Lung (tissue), 16 donors: ENCODE data around the gene RBP5. TPM values are rescaled to one million over a fixed set of nuclear protein-coding genes. Genes with fewer than 3 reads are reported as not detected.

ENCODE experiments used
- ATAC-seq: fragments of 200-7000 bp; cut with Tn5 transposase; one replicate; pipeline ENCODE4 v1.9.1; 2020; ENCODE audit warnings: moderate number of reproducible peaks; ENCODE audit not compliant: insufficient read depth, low FRiP score
- DNase-seq, 3 donors: peaks; one replicate each; pipeline ENCODE4 v3.0.0-alpha.2; 2013 to 2017
- H3K27ac ChIP-seq, 2 donors: one replicate each; pipeline ENCODE4 v1.5.1; 2013; ENCODE audit warnings: mild to moderate bottlenecking in 2 of 2, moderate library complexity in 2 of 2, control low read depth in 1 of 2, inconsistent platforms in 1 of 2, low read depth in 1 of 2, low read length in 1 of 2
- H3K27me3 ChIP-seq, 3 donors: one replicate each; pipeline ENCODE4 v1.5.1; 2013; ENCODE audit warnings: low read length in 2 of 3; ENCODE audit not compliant: control insufficient read depth in 3 of 3, insufficient read depth in 3 of 3
- H3K36me3 ChIP-seq, 4 donors: one replicate each; pipeline ENCODE4 v1.5.1; 2013; ENCODE audit warnings: low read length in 4 of 4, mild to moderate bottlenecking in 1 of 4, moderate library complexity in 1 of 4; ENCODE audit not compliant: control insufficient read depth in 4 of 4, insufficient read depth in 4 of 4
- H3K4me1 ChIP-seq, 5 donors: one replicate each; pipeline ENCODE4 v1.5.1; 2013; ENCODE audit warnings: low read length in 5 of 5, mild to moderate bottlenecking in 2 of 5, moderate library complexity in 1 of 5; ENCODE audit not compliant: control insufficient read depth in 5 of 5, insufficient read depth in 5 of 5
- H3K4me3 ChIP-seq: one replicate; pipeline ENCODE4 v1.5.1; 2013; ENCODE audit warnings: mild to moderate bottlenecking, control low read depth, moderate library complexity
- H3K9ac ChIP-seq, 2 donors: one replicate each; pipeline ENCODE4 v1.5.1; 2013; ENCODE audit warnings: low read length in 2 of 2, control low read depth in 1 of 2; ENCODE audit not compliant: insufficient read depth in 1 of 2
- H3K9me3 ChIP-seq, 4 donors: one replicate each; pipeline ENCODE4 v1.5.1; 2013; ENCODE audit warnings: low read length in 3 of 4, mild to moderate bottlenecking in 1 of 4, moderate library complexity in 1 of 4; ENCODE audit not compliant: control insufficient read depth in 4 of 4, insufficient read depth in 3 of 4
- CTCF ChIP-seq: IDR thresholded peaks from 2 replicates; pipeline ENCODE4 v1.5.1; 2012; ENCODE audit warnings: mild to moderate bottlenecking; ENCODE audit errors: control extremely low read depth, extremely low read depth
- WGBS, 2 donors: extraction: QIAGEN DNeasy Blood & Tissue Kit; methylation state at CpG; one replicate each; pipeline ENCODE4 v1.1.7; 2013; 5-methylcytosine and 5-hydroxymethylcytosine counted together
- long read RNA-seq, 5 donors: transcript quantifications; one replicate each; lab custom pipeline, GENCODE V29; 2026
- polyA plus RNA-seq, 2 donors: library from polyadenylated mRNA; stranded (reverse); fragments of 200-250 nt; gene quantifications; one replicate each; pipeline ENCODE4 v1.2.1, GENCODE V29; 2013
- total RNA-seq, 2 donors: library from RNA; depleted of rRNA in 1 of 2; stranded (reverse); fragments of >200 nt in 1 of 2; gene quantifications; one replicate each; pipeline ENCODE4 v1.2.1, GENCODE V29; 2014 to 2021
- donor health status: control.
- donor health status: control.
- donor health status: Bipolar disorder and iron deficiency.
- donor health status: healthy.
- donor health status: DM: yes; HTN: yes; CAD: no.

RBP5 gene
- total RNA-seq (1 to 10 TPM; 1.9 to 2.7 TPM), polyA plus RNA-seq (1 to 10 TPM; 2.0 to 3.3 TPM)
- long read RNA-seq, donor 1, partial matches to known transcripts = 0 of 1 reads
- long read RNA-seq, donor 1, other reads (novel, unspliced or antisense) = 0 of 1 reads
- long read RNA-seq, donor 2 = 0 reads
- long read RNA-seq, donor 3, partial matches to known transcripts = 0 of 1 reads
- long read RNA-seq, donor 3, other reads (novel, unspliced or antisense) = 0 of 1 reads
- long read RNA-seq, donor 4 = 0 reads
- long read RNA-seq, donor 5, partial matches to known transcripts = 0 of 1 reads
- long read RNA-seq, donor 5, other reads (novel, unspliced or antisense) = 0 of 1 reads

- H3K27me3 ChIP-seq = peaks cover 0 to 3% (median 2%) of the 10 kb centered on the region in 3 donors
- H3K9me3 ChIP-seq = no peaks in the 10 kb centered on the region
- H3K9ac ChIP-seq = peak within 1 kb of the TSS; percentile 63 to 66
- no peak for DNase-seq
- no peak for ATAC-seq
- H3K36me3 ChIP-seq = peaks cover 0 to 3% (median 0%) of the 10 kb centered on the region in 4 donors
- H3K27ac ChIP-seq = peak within 1 kb of the TSS in 1 of 2 donors; percentile 48
- H3K4me1 ChIP-seq = peaks cover 0 to 21% (median 18%) of the 10 kb centered on the region in 5 donors
- TF ChIP-seq CTCF = no peak
- 62 to 68% methylated on average over 7 of the region's 7 CpGs for WGBS, 2 donors
- H3K4me3 ChIP-seq = peak within 1 kb of the TSS; percentile 33
Observed at GRCh38 chr12:7128681-7129286, at the start of gene RBP5. RBP5 (minus strand) TSS chr12:7128889; CDS start chr12:7128775, 114 bp downstream.

GRCh38 chr12:7178481-7178880 is 49.8 kb upstream of the RBP5 start:
- Histone ChIP-seq H3K27ac (no peak overlapping the region), H3K9me3 (peaks cover 0 to 4% (median under 1%) of the 10 kb centered on the region in 4 donors), H3K9ac (no peak overlapping the region), H3K27me3 (no peaks in the 10 kb centered on the region), H3K4me3 (no peak overlapping the region), H3K36me3 (no peaks in the 10 kb centered on the region), H3K4me1 (no peaks in the 10 kb centered on the region)
- no peak for ATAC-seq
- no peak for DNase-seq
- 94 to 96% methylated on average over 2 of the region's 2 CpGs for WGBS, 2 donors
- TF ChIP-seq CTCF = no peak

GRCh38 chr12:7176595-7176994 is 47.9 kb upstream of the RBP5 start:
- WGBS, 2 donors = 64 to 79% methylated on average over 2 of the region's 2 CpGs
- DNase-seq = no peak
- H3K4me3 ChIP-seq = no peak overlapping the region
- H3K4me1 ChIP-seq = no peaks in the 10 kb centered on the region
- no peak for ATAC-seq
- peaks cover 0 to 8% (median 2%) of the 10 kb centered on the region in 4 donors for H3K9me3 ChIP-seq
- H3K36me3 ChIP-seq = no peaks in the 10 kb centered on the region
- no peak for TF ChIP-seq CTCF
- H3K9ac ChIP-seq = no peak overlapping the region
- no peaks in the 10 kb centered on the region for H3K27me3 ChIP-seq
- H3K27ac ChIP-seq = no peak overlapping the region
